Measurements from ENCODE around the gene SLC9A9. TPM values are rescaled to one million over a fixed set of nuclear protein-coding genes. Genes with fewer than 3 reads are reported as not detected.

Gene SLC9A9
- total RNA-seq, 1 donor from 2014 or later: 1.2 TPM

GRCh38 chr3:143764840-143765239 lies 83.4 kb downstream of the SLC9A9 start:
- no peak for DNase-seq (ENCODE audit: extremely low read depth, low read depth, low spot score)

- peak; percentile 9 for DNase-seq (ENCODE audit: extremely low read depth, low read depth, low spot score)
Observed at GRCh38 chr3:143763564-143764162, 84.6 kb downstream of the SLC9A9 start.

GRCh38 chr3:143757691-143758090 lies 90.6 kb downstream of the SLC9A9 start:
- no peak for DNase-seq (ENCODE audit: extremely low read depth, low read depth, low spot score)

- no peak for DNase-seq (ENCODE audit: extremely low read depth, low read depth, low spot score)
Observed at GRCh38 chr3:143755978-143756377, 92.3 kb downstream of the SLC9A9 start.

GRCh38 chr3:143754090-143754489 lies 94.2 kb downstream of the SLC9A9 start:
- DNase-seq (ENCODE audit: extremely low read depth, low read depth, low spot score): no peak

GRCh38 chr3:143753456-143753855 lies 94.8 kb downstream of the SLC9A9 start:
- no peak for DNase-seq (ENCODE audit: extremely low read depth, low read depth, low spot score)

- DNase-seq (ENCODE audit: extremely low read depth, low read depth, low spot score): no peak
Observed at GRCh38 chr3:143753006-143753405, 95.3 kb downstream of the SLC9A9 start.

- no peak for DNase-seq (ENCODE audit: extremely low read depth, low read depth, low spot score)
Observed at GRCh38 chr3:143751643-143752178, 96.6 kb downstream of the SLC9A9 start.

GRCh38 chr3:143750841-143751240 lies 97.4 kb downstream of the SLC9A9 start:
- DNase-seq (ENCODE audit: extremely low read depth, low read depth, low spot score): no peak

GRCh38 chr3:143749926-143750325 lies 98.3 kb downstream of the SLC9A9 start:
- DNase-seq (ENCODE audit: extremely low read depth, low read depth, low spot score): no peak

- DNase-seq (ENCODE audit: extremely low read depth, low read depth, low spot score): no peak
Observed at GRCh38 chr3:143737065-143737464, 111.2 kb downstream of the SLC9A9 start.

GRCh38 chr3:143736205-143736997 lies 111.9 kb downstream of the SLC9A9 start:
- DNase-seq (ENCODE audit: extremely low read depth, low read depth, low spot score): peak; percentile 14

GRCh38 chr3:143731776-143732175 lies 116.5 kb downstream of the SLC9A9 start:
- DNase-seq (ENCODE audit: extremely low read depth, low read depth, low spot score): no peak

- no peak for DNase-seq (ENCODE audit: extremely low read depth, low read depth, low spot score)
Observed at GRCh38 chr3:143731320-143731719, 116.9 kb downstream of the SLC9A9 start.

- DNase-seq (ENCODE audit: extremely low read depth, low read depth, low spot score): no peak
Observed at GRCh38 chr3:143727391-143727790, 120.9 kb downstream of the SLC9A9 start.

GRCh38 chr3:143726727-143727126 lies 121.5 kb downstream of the SLC9A9 start:
- DNase-seq (ENCODE audit: extremely low read depth, low read depth, low spot score): no peak

GRCh38 chr3:143720381-143720780 lies 127.9 kb downstream of the SLC9A9 start:
- no peak for DNase-seq (ENCODE audit: extremely low read depth, low read depth, low spot score)

- DNase-seq (ENCODE audit: extremely low read depth, low read depth, low spot score): no peak
Observed at GRCh38 chr3:143718463-143718862, 129.8 kb downstream of the SLC9A9 start.

- no peak for DNase-seq (ENCODE audit: extremely low read depth, low read depth, low spot score)
Observed at GRCh38 chr3:143716731-143717130, 131.5 kb downstream of the SLC9A9 start.

- no peak for DNase-seq (ENCODE audit: extremely low read depth, low read depth, low spot score)
Observed at GRCh38 chr3:143712522-143712921, 135.7 kb downstream of the SLC9A9 start.

GRCh38 chr3:143707848-143708247 lies 140.4 kb downstream of the SLC9A9 start:
- DNase-seq (ENCODE audit: extremely low read depth, low read depth, low spot score): no peak

- no peak for DNase-seq (ENCODE audit: extremely low read depth, low read depth, low spot score)
Observed at GRCh38 chr3:143700431-143700975, 147.8 kb downstream of the SLC9A9 start.

All from glomerular endothelial cell (primary cell).